ENCODE data around the gene SLC22A1.
"Not testable (repeated sequence)": the region's sequence is repeated elsewhere in the genome, so short reads cannot be mapped to it uniquely, and the experiment has no call there.

The SLC22A1 gene

GRCh38 chr6:160090442-160091239 lies 31.0 kb upstream of the SLC22A1 start:
- H3K36me3 ChIP-seq (ENCODE audit: control insufficient read depth, insufficient read depth, low read length); H3K27ac ChIP-seq (ENCODE audit: low read depth, low read length); H3K18ac ChIP-seq (ENCODE audit: low read length); H3K4me1 ChIP-seq (ENCODE audit: control insufficient read depth, low read depth, low read length); H3K27me3 ChIP-seq (ENCODE audit: insufficient read depth, low read length, poor library complexity); H3K23ac ChIP-seq (ENCODE audit: low read length); H2BK5ac ChIP-seq (ENCODE audit: low read length); H4K8ac ChIP-seq (ENCODE audit: low read depth, low read length); H3K79me1 ChIP-seq (ENCODE audit: low read length); H3K9ac ChIP-seq (ENCODE audit: low read length); H3K4ac ChIP-seq (ENCODE audit: low read depth, low read length); DNase-seq; H3K4me3 ChIP-seq (ENCODE audit: low read length); H2BK120ac ChIP-seq (ENCODE audit: low read depth, low read length); H4K5ac ChIP-seq (ENCODE audit: low read length); H2BK15ac ChIP-seq (replicated peaks; ENCODE audit: low read depth); H3K4me2 ChIP-seq (ENCODE audit: low read length); H3K79me2 ChIP-seq (ENCODE audit: control insufficient read depth, insufficient read depth, low read length); H3K56ac ChIP-seq (ENCODE audit: low read length); H2AK5ac ChIP-seq (ENCODE audit: low read length): not testable (repeated sequence)
- WGBS (ENCODE audit: extremely low coverage, insufficient coverage, low lambda C conversion rate), result no CpG with 5 or more reads among the region's 32 CpGs

- H3K27ac ChIP-seq (ENCODE audit: low read depth, low read length); H3K36me3 ChIP-seq (ENCODE audit: control insufficient read depth, insufficient read depth, low read length); H4K8ac ChIP-seq (ENCODE audit: low read depth, low read length); H3K23ac ChIP-seq (ENCODE audit: low read length); H4K5ac ChIP-seq (ENCODE audit: low read length); H3K27me3 ChIP-seq (ENCODE audit: insufficient read depth, low read length, poor library complexity); H2BK5ac ChIP-seq (ENCODE audit: low read length); H3K4ac ChIP-seq (ENCODE audit: low read depth, low read length); H2AK5ac ChIP-seq (ENCODE audit: low read length); H3K79me2 ChIP-seq (ENCODE audit: control insufficient read depth, insufficient read depth, low read length); H3K9ac ChIP-seq (ENCODE audit: low read length); H3K4me1 ChIP-seq (ENCODE audit: control insufficient read depth, low read depth, low read length); H3K56ac ChIP-seq (ENCODE audit: low read length); H3K79me1 ChIP-seq (ENCODE audit: low read length); H3K18ac ChIP-seq (ENCODE audit: low read length); H3K4me2 ChIP-seq (ENCODE audit: low read length); H2BK120ac ChIP-seq (ENCODE audit: low read depth, low read length); DNase-seq; H3K4me3 ChIP-seq (ENCODE audit: low read length); H2BK15ac ChIP-seq (replicated peaks; ENCODE audit: low read depth): not testable (repeated sequence)
- no CpG with 5 or more reads among the region's 6 CpGs for WGBS (ENCODE audit: extremely low coverage, insufficient coverage, low lambda C conversion rate)
Observed at GRCh38 chr6:160092176-160092575, 29.4 kb upstream of the SLC22A1 start.

- Histone ChIP-seq H3K18ac (ENCODE audit: low read length) (no peak overlapping the region), H3K23ac (ENCODE audit: low read length) (no peak overlapping the region), H3K4me2 (ENCODE audit: low read length) (no peak overlapping the region), H3K79me2 (ENCODE audit: control insufficient read depth, insufficient read depth, low read length) (no peaks in the 10 kb centered on the region), H2BK120ac (ENCODE audit: low read depth, low read length) (no peak overlapping the region), H3K27me3 (ENCODE audit: insufficient read depth, low read length, poor library complexity) (no peaks in the 10 kb centered on the region), H2BK15ac (replicated peaks; ENCODE audit: low read depth) (no peak overlapping the region), H3K4me1 (ENCODE audit: control insufficient read depth, low read depth, low read length) (no peaks in the 10 kb centered on the region), H3K36me3 (ENCODE audit: control insufficient read depth, insufficient read depth, low read length) (peaks cover 10% of the 10 kb centered on the region), H2BK5ac (ENCODE audit: low read length) (no peak overlapping the region), H3K4me3 (ENCODE audit: low read length) (no peak overlapping the region), H4K8ac (ENCODE audit: low read depth, low read length) (no peak overlapping the region), H4K5ac (ENCODE audit: low read length) (no peak overlapping the region), H3K79me1 (ENCODE audit: low read length) (no peaks in the 10 kb centered on the region), H3K4ac (ENCODE audit: low read depth, low read length) (no peak overlapping the region), H3K56ac (ENCODE audit: low read length) (no peak overlapping the region), H3K27ac (ENCODE audit: low read depth, low read length) (no peak overlapping the region), H2AK5ac (ENCODE audit: low read length) (no peak overlapping the region), H3K9ac (ENCODE audit: low read length) (no peak overlapping the region)
- DNase-seq, result no peak
- no CpG with 5 or more reads among the region's 10 CpGs for WGBS (ENCODE audit: extremely low coverage, insufficient coverage, low lambda C conversion rate)
Observed at GRCh38 chr6:160092602-160093001, 29.0 kb upstream of the SLC22A1 start.

- Histone ChIP-seq H2BK120ac (ENCODE audit: low read depth, low read length) (no peak overlapping the region), H4K5ac (ENCODE audit: low read length) (no peak overlapping the region), H3K4ac (ENCODE audit: low read depth, low read length) (no peak overlapping the region), H3K56ac (ENCODE audit: low read length) (no peak overlapping the region), H3K4me1 (ENCODE audit: control insufficient read depth, low read depth, low read length) (no peaks in the 10 kb centered on the region), H3K79me1 (ENCODE audit: low read length) (no peaks in the 10 kb centered on the region), H3K27me3 (ENCODE audit: insufficient read depth, low read length, poor library complexity) (no peaks in the 10 kb centered on the region), H2BK5ac (ENCODE audit: low read length) (no peak overlapping the region), H3K23ac (ENCODE audit: low read length) (no peak overlapping the region), H3K9ac (ENCODE audit: low read length) (no peak overlapping the region), H4K8ac (ENCODE audit: low read depth, low read length) (no peak overlapping the region), H3K79me2 (ENCODE audit: control insufficient read depth, insufficient read depth, low read length) (no peaks in the 10 kb centered on the region), H2BK15ac (replicated peaks; ENCODE audit: low read depth) (no peak overlapping the region), H2AK5ac (ENCODE audit: low read length) (no peak overlapping the region), H3K4me2 (ENCODE audit: low read length) (no peak overlapping the region), H3K4me3 (ENCODE audit: low read length) (no peak overlapping the region), H3K36me3 (ENCODE audit: control insufficient read depth, insufficient read depth, low read length) (peaks cover 11% of the 10 kb centered on the region), H3K18ac (ENCODE audit: low read length) (no peak overlapping the region), H3K27ac (ENCODE audit: low read depth, low read length) (no peak overlapping the region)
- WGBS (ENCODE audit: extremely low coverage, insufficient coverage, low lambda C conversion rate), result no CpG with 5 or more reads among the region's 7 CpGs
- DNase-seq, result no peak
Observed at GRCh38 chr6:160093061-160093460, 28.6 kb upstream of the SLC22A1 start.

GRCh38 chr6:160093946-160094345 lies 27.7 kb upstream of the SLC22A1 start:
- Histone ChIP-seq H4K5ac (ENCODE audit: low read length) (no peak overlapping the region), H3K9ac (ENCODE audit: low read length) (no peak overlapping the region), H3K79me1 (ENCODE audit: low read length) (no peaks in the 10 kb centered on the region), H3K4ac (ENCODE audit: low read depth, low read length) (no peak overlapping the region), H3K4me3 (ENCODE audit: low read length) (no peak overlapping the region), H3K56ac (ENCODE audit: low read length) (no peak overlapping the region), H3K4me1 (ENCODE audit: control insufficient read depth, low read depth, low read length) (no peaks in the 10 kb centered on the region), H3K23ac (ENCODE audit: low read length) (no peak overlapping the region), H2BK15ac (replicated peaks; ENCODE audit: low read depth) (no peak overlapping the region), H4K8ac (ENCODE audit: low read depth, low read length) (no peak overlapping the region), H3K18ac (ENCODE audit: low read length) (no peak overlapping the region), H3K4me2 (ENCODE audit: low read length) (no peak overlapping the region), H2BK120ac (ENCODE audit: low read depth, low read length) (no peak overlapping the region), H2AK5ac (ENCODE audit: low read length) (no peak overlapping the region), H3K36me3 (ENCODE audit: control insufficient read depth, insufficient read depth, low read length) (peaks cover 11% of the 10 kb centered on the region), H3K27ac (ENCODE audit: low read depth, low read length) (no peak overlapping the region), H2BK5ac (ENCODE audit: low read length) (no peak overlapping the region), H3K79me2 (ENCODE audit: control insufficient read depth, insufficient read depth, low read length) (no peaks in the 10 kb centered on the region), H3K27me3 (ENCODE audit: insufficient read depth, low read length, poor library complexity) (no peaks in the 10 kb centered on the region)
- no peak for DNase-seq
- no CpG with 5 or more reads among the region's 4 CpGs for WGBS (ENCODE audit: extremely low coverage, insufficient coverage, low lambda C conversion rate)

Measured in mesendoderm (in vitro differentiated cells).